PC-9 (cell line): ENCODE data around the gene OXCT1. TPM values are rescaled to one million over a fixed set of nuclear protein-coding genes. Genes with fewer than 3 reads are reported as not detected.

Experiments used
- BruUV-seq: library from RNA; stranded (reverse); fragments of 400-500 nt; replicated peaks from 2 replicates; lab custom pipeline; 2021; lab: Mats Ljungman, UMichigan
- CTCF ChIA-PET: fragments of 300-600 bp; sonication (Branson Sonifier 250); formaldehyde crosslinking; loops from one replicate; lab custom pipeline; 2022; ENCODE audit warnings: antibody characterized with exemption; lab: Charles Lee
- POLR2A ChIA-PET: fragments of 300-600 bp; sonication (Branson Sonifier 250); formaldehyde crosslinking; loops from one replicate; lab custom pipeline; 2022; ENCODE audit warnings: antibody characterized with exemption; ENCODE audit not compliant: unreplicated experiment; lab: Charles Lee
- DNase-seq, 2 experiments: peaks; one replicate each; pipeline versions ENCODE4 v3.0.0 to v3.0.0-alpha.2; 2015 to 2022; ENCODE audit warnings: mixed read lengths in 1 of 2
- H2AFZ ChIP-seq: fragments of 200-600 bp; sonication (generic); 2 replicates; pipeline ENCODE4 v1.8.1; 2017; ENCODE audit warnings: antibody characterized with exemption
- H3F3A ChIP-seq: fragments of 200-600 bp; sonication (generic); 2 replicates; pipeline ENCODE4 v1.8.1; 2017; ENCODE audit warnings: antibody characterized with exemption, mild to moderate bottlenecking, low read depth; ENCODE audit not compliant: insufficient read depth
- H3K27ac ChIP-seq: fragments of 200-600 bp; sonication (generic); 2 replicates; pipeline ENCODE4 v1.6.1; 2016; ENCODE audit warnings: mixed run types
- H3K27me3 ChIP-seq: fragments of 200-600 bp; sonication (generic); 2 replicates; pipeline ENCODE4 v1.6.1; 2016; ENCODE audit warnings: low read depth, mixed run types; ENCODE audit not compliant: insufficient read depth
- H3K36me3 ChIP-seq: fragments of 200-600 bp; sonication (generic); 2 replicates; pipeline ENCODE4 v1.6.1; 2016; ENCODE audit warnings: low read depth, mixed run types
- H3K4me1 ChIP-seq: fragments of 200-600 bp; sonication (generic); replicated peaks from 2 replicates; pipeline ENCODE4 v1.6.1; 2016; ENCODE audit warnings: mixed run types; ENCODE audit not compliant: insufficient read depth
- H3K4me2 ChIP-seq: fragments of 200-600 bp; sonication (generic); 2 replicates; pipeline ENCODE4 v1.6.1; 2017; ENCODE audit warnings: mixed run types
- H3K4me3 ChIP-seq: fragments of 200-600 bp; sonication (generic); 2 replicates; pipeline ENCODE4 v1.6.1; 2016; ENCODE audit warnings: mixed run types
- H3K79me2 ChIP-seq: fragments of 200-600 bp; sonication (generic); 2 replicates; pipeline ENCODE4 v1.6.1; 2017; ENCODE audit warnings: low read depth, mixed run types
- H3K9me2 ChIP-seq: fragments of 200-600 bp; sonication (generic); 2 replicates; pipeline ENCODE4 v1.8.1; 2017; ENCODE audit warnings: mild to moderate bottlenecking; ENCODE audit not compliant: insufficient read depth
- H3K9me3 ChIP-seq: fragments of 200-600 bp; sonication (generic); 2 replicates; pipeline ENCODE4 v1.8.1; 2016; ENCODE audit warnings: low read depth; ENCODE audit not compliant: insufficient read depth
- H4K20me1 ChIP-seq: fragments of 200-600 bp; sonication (generic); 2 replicates; pipeline ENCODE4 v1.8.1; 2017; ENCODE audit not compliant: insufficient read depth
- EZH2 ChIP-seq: fragments of 200-600 bp; sonication (generic); IDR thresholded peaks from 2 replicates; pipeline ENCODE4 v1.8.0; 2017; ENCODE audit warnings: antibody characterized with exemption, low read depth
- intact Hi-C: fragments of 100-400 bp; cut with micrococcal nuclease; formaldehyde crosslinking; loops from one replicate; pipeline ENCODE4 v1.10.0; 2022; ENCODE audit not compliant: unreplicated experiment
- total RNA-seq: library from RNA; stranded (reverse); gene quantifications from 2 replicates; pipeline ENCODE4 v1.2.3, GENCODE V29; 2021
- TF ChIP-seq, protein P1 (sequence below): fragments of 200-600 bp; sonication (generic); conservative IDR thresholded peaks from 2 replicates; pipeline ENCODE4 v1.6.1; 2017; ENCODE audit warnings: mixed run types, antibody characterized with exemption, mild to moderate bottlenecking, moderate library complexity

OXCT1 gene
- total RNA-seq, 1 experiment from 2014 or later, result 29.7 TPM

DNA sequence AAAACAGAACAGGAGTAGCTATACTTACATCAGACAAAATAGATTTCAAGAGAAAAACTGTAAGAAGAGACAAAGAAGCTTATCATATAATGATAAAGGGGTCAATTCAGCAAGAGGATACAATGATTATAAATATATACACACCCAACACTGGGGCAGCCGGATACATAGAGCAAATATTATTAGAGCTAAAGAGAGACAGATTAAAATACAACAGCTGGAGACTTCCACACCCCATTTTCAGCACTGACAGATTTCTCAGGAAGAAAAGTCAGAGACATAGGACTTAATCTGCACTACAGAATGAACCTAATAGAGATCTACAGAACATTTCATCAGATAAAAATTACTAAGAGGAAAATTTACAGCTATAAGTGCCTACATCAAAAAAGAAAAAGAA lies 35.7 kb downstream of the OXCT1 start:
- DNase-seq, result no peak
- Histone ChIP-seq H3F3A (no peaks in the 10 kb centered on the region), H3K27me3 (no peaks in the 10 kb centered on the region), H3K4me1 (no peaks in the 10 kb centered on the region), H3K9me3 (no peaks in the 10 kb centered on the region), H2AFZ (no peak overlapping the region), H3K79me2 (no peaks in the 10 kb centered on the region), H3K27ac (no peak overlapping the region), H3K4me2 (no peak overlapping the region), H3K36me3 (no peaks in the 10 kb centered on the region), H3K9me2 (no peaks in the 10 kb centered on the region), H4K20me1 (no peaks in the 10 kb centered on the region), H3K4me3 (no peak overlapping the region)
- ChIA-PET POLR2A (interaction anchor here (0.9 kb wide), 1 partner anchor 65 kb away, joined by 7 read pairs; no protein-coding TSS in a partner anchor), CTCF (no interaction called here)
- TF ChIP-seq EZH2, result no peak
- TF ChIP-seq, protein P1, sequence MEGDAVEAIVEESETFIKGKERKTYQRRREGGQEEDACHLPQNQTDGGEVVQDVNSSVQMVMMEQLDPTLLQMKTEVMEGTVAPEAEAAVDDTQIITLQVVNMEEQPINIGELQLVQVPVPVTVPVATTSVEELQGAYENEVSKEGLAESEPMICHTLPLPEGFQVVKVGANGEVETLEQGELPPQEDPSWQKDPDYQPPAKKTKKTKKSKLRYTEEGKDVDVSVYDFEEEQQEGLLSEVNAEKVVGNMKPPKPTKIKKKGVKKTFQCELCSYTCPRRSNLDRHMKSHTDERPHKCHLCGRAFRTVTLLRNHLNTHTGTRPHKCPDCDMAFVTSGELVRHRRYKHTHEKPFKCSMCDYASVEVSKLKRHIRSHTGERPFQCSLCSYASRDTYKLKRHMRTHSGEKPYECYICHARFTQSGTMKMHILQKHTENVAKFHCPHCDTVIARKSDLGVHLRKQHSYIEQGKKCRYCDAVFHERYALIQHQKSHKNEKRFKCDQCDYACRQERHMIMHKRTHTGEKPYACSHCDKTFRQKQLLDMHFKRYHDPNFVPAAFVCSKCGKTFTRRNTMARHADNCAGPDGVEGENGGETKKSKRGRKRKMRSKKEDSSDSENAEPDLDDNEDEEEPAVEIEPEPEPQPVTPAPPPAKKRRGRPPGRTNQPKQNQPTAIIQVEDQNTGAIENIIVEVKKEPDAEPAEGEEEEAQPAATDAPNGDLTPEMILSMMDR, result no peak
- intact Hi-C loops, result no loop called here
- BruUV-seq, result no TSS peak

DNA sequence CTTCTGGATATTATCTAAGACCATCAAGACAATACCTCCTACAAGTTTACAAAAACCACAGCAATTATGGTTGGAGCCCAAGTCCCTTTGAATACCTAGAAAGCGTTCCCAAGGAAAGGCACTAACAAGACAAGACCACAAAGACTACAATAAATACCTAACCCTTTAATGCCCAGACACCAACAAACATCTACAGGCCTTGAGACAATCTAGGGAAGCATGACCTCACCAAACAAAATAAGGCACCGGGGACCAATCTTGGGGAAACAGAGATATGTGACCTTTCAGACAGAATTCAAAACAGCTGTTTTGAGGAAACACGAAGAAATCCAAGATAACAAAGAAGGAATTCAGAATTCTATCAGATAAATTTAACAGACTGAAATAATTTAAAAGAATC lies 37.8 kb downstream of the OXCT1 start:
- BruUV-seq, result no TSS peak
- Histone ChIP-seq H3K4me1 (no peaks in the 10 kb centered on the region), H3F3A (no peaks in the 10 kb centered on the region), H3K36me3 (no peaks in the 10 kb centered on the region), H2AFZ (no peak overlapping the region), H3K27ac (no peak overlapping the region), H3K4me2 (no peak overlapping the region), H3K4me3 (no peak overlapping the region), H3K27me3 (no peaks in the 10 kb centered on the region), H3K9me3 (no peaks in the 10 kb centered on the region), H3K79me2 (no peaks in the 10 kb centered on the region), H4K20me1 (no peaks in the 10 kb centered on the region), H3K9me2 (no peaks in the 10 kb centered on the region; the same call in 1 of the 2 replicates)
- ChIA-PET POLR2A (no interaction called here), CTCF (no interaction called here)
- intact Hi-C loops, result no loop called here
- no peak for DNase-seq
- TF ChIP-seq EZH2, result no peak
- TF ChIP-seq, protein P1, result no peak

DNA sequence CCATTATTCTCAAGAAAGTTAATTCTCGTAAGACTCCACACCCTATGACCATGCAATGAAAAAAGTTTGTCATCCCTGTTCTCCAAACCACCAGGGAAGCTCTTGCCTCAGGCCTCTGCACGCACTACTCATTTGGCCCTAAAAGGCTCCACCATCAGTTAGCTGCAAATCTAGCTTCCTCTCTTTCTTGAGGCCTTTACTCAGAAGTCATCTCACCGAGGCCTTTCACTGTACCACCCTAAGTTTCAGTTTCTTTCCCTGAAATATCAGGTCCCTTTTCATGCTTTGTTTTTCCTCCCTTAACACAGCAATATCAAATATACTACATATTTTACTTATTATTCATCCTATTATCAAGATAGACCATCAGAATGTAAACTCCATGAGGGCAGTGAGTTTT lies 39.1 kb downstream of the OXCT1 start:
- no TSS peak for BruUV-seq
- Histone ChIP-seq H3K9me3 (no peaks in the 10 kb centered on the region), H3K4me2 (no peak overlapping the region), H3K9me2 (no peaks in the 10 kb centered on the region; the same call in 1 of the 2 replicates), H3K79me2 (no peaks in the 10 kb centered on the region), H3K4me3 (no peak overlapping the region), H4K20me1 (no peaks in the 10 kb centered on the region), H3K27me3 (no peaks in the 10 kb centered on the region), H3K4me1 (no peaks in the 10 kb centered on the region), H3K36me3 (no peaks in the 10 kb centered on the region), H2AFZ (no peak overlapping the region), H3K27ac (no peak overlapping the region), H3F3A (no peaks in the 10 kb centered on the region)
- DNase-seq, result no peak
- TF ChIP-seq EZH2, result no peak
- TF ChIP-seq, protein P1, result no peak
- CTCF ChIA-PET, result no interaction called here
- POLR2A ChIA-PET, result interaction anchor here (0.6 kb wide), 1 partner anchor 62 kb away, joined by 15 read pairs; no protein-coding TSS in a partner anchor
- intact Hi-C loops, result no loop called here
